GM20000 (cell line): ENCODE results near the gene NRP2.

Experiments
- DNase-seq: peaks from one replicate; pipeline ENCODE4 v3.0.0; 2012; ENCODE audit warnings: low spot score
- TF ChIP-seq, protein P1 (sequence below): IDR thresholded peaks from 2 replicates; pipeline ENCODE4 v1.5.1; 2012; ENCODE audit warnings: mild to moderate bottlenecking, control low read depth; ENCODE audit errors: extremely low read depth, missing control alignments

The NRP2 gene

DNA sequence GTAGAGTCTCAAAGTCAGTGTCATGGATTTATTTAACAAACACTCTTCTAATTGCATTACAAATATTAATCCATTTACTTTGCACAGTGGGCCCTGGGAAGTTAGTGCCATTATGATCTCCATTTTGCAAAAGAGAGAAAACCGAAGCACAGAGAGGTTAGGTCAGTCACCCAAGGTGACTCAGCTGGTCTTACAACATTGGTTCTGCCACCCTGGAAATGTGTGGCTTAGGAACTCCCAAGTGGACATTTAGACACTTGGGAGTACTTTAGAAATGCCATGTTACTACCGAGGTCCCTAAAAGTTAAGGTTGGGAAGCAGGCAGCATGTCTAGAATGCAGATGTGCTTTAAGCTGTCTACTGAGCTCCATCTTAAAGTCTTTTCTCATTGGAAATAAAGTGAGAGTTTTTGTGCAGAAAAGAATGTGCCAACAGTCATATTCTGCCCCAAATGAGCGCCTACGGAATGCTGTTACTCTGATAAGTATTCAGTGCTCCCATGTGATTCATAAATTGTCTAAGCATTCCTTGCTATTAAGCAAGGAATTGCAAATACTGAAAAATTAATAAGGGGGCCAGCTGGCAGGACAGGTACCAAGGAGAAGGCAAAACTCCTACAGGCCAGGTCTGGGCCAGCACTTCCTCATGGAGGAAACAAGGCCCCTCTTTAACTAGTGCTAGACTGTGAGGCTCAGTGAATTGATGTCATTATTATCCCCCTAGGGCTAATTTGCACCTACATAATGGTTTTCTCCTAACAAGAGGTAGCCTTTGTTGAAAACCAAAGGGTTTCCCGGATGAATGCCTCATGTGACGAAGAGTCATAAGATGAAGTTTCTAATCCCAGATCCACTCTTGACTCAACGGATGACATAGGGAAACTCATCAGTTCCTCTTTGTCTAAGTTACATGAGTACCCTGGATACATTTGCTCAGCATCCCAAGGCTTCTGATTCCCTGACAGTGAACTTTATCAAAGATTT lies 16.3 kb downstream of the NRP2 start:
- no peak for DNase-seq
- TF ChIP-seq, protein P1, sequence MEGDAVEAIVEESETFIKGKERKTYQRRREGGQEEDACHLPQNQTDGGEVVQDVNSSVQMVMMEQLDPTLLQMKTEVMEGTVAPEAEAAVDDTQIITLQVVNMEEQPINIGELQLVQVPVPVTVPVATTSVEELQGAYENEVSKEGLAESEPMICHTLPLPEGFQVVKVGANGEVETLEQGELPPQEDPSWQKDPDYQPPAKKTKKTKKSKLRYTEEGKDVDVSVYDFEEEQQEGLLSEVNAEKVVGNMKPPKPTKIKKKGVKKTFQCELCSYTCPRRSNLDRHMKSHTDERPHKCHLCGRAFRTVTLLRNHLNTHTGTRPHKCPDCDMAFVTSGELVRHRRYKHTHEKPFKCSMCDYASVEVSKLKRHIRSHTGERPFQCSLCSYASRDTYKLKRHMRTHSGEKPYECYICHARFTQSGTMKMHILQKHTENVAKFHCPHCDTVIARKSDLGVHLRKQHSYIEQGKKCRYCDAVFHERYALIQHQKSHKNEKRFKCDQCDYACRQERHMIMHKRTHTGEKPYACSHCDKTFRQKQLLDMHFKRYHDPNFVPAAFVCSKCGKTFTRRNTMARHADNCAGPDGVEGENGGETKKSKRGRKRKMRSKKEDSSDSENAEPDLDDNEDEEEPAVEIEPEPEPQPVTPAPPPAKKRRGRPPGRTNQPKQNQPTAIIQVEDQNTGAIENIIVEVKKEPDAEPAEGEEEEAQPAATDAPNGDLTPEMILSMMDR: no peak

DNA sequence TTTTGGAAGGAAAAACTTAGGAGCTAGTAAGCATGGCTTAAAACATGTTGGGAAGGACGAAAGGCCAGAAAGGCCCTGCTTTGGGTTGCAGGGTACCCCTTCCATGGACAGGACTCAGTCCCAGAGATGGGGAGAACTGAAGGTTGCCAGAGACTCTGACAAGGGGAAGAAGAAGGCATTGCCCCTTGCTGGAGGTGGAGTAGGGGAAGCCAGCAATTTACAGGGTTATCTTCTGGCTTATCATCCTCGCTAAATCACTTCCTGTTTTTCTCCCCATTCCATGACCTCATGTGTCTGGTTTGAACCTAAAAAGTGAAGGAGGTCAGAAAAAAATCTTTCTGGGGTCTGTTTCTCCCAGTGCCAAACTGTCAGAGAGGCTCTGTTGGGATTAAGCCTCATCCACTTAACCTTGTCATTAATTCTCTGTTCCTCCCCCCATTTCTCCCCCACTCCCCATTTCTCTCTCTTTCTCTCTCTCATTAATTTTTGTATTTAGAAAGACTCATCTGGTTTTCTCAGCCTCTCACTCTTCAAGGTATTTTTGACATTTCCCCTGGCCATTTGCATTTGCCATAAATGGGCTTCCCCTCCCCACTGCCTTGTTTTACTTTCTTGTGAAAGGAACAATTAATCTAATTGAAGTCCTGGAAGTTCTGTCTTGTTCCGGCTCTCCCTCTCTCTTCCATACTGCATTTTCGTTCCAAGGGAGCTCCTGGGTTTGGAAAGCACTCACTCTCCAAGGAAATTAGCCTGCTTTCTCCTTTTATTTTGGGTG lies 17.4 kb downstream of the NRP2 start:
- DNase-seq: no peak

DNA sequence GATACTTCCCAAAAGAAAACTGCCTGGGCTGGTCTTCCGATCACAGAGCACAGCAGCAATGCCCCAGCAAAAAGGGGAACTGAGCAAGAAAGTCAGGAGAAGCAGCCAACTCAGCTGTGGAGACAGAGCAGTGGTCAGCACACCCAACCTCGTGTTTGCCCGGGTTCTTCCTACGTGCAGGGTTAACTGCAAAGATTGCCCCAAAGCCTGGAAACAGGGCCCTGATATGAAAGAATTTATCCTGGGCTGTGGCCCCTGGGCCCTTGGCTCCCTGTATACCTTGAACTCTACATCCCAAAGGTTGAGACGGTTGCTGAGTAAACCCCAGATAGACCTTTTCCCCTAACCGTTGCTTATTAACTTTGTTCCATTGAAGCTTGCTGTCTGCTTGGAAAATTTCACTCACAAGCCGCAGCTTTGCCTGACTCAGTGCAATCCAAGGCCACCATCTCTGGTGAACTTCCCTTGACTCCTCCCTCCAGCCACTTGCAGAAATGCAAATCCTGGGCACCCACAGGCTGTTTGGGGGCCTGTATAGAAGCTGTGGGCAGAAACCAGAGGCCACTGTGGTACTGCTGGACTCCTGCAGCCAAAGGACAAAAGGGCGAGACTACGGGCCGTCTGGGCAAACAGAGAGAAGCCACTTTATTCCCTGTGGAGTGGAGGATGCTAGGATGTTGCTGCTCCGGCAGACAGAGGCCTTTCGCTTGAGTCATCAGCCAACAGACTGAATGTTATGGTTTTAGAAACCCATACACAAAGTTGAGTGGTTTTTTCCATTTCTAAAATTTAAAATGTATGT lies 18.2 kb downstream of the NRP2 start:
- TF ChIP-seq, protein P1: no peak
- DNase-seq: no peak

More for the DNA sequence above, 17.4 kb downstream of the NRP2 start:
- TF ChIP-seq, protein P1: no peak

DNA sequence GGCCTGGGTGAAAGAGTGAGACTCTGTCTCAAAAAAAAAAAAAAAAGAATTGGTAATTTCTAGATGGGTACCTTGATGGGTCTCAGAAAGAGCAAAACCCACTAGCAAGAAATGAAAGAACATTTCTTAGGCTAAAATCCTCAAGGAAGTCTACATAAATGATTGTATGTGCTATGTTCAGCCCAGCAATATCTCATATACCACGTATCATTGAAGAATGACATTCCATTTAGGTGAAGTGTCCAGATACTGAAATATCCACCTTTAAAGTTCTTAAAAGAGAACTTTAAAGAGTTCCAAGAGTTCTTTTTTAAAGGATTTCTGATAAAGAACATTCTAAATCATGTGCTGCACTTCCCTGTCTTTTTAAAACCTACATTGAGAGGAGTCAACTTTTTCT lies 19.2 kb downstream of the NRP2 start:
- TF ChIP-seq, protein P1: no peak
- DNase-seq: no peak

DNA sequence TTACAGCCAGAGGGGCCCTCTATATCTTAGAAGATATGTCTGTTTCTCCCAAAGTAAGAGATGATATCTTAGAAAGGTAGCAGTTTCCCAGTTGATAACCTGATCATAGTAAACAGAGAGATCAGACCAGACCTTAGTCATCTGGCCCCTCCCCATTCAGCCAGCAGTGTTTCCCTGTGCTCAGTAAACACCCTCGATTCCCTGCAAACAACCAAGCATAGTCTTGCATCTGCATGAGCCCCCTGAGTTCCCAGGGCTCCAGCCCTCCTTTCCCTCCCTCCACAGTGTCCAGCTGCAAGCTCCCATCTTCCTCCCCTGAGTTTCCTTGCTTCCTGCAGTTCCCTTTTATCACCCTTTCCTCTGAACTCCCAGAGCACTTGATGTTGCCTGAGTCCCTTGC lies 20.3 kb downstream of the NRP2 start:
- DNase-seq: no peak
- TF ChIP-seq, protein P1: no peak

DNA sequence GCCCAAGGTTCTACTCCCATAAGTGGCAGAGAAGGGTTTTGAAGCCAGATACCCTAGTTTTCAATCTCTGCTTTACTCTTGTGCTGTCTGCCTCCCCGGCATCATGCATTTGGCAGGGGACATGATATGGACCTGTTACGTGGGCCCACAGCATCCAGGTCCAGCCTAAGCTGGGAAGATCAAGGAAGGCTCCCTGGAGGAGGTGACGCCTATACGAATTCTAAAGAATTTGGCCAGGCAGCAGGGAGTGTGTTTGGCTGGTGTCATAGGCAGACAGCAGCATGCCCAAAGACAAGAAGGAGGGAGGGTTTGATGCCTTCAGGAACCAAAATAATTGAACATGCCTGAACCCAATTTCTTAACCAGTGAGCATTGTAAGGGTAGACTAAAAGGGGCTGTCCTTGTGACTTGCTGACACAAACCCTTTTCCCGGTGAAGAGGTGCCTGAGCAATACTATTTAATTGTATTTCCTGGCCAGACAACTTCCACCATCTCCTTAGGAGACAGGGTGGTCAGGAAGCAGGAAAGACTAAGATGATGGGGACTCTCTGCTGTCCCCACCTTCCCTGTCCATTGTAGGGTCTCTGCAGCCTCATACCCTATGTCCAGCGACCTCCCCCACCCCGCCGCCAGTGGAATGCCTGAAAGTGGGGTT lies 21.3 kb downstream of the NRP2 start:
- no peak for DNase-seq
- TF ChIP-seq, protein P1: no peak
